GM21619 (cell line): ENCODE results near the gene PIK3CA.
"Not testable (repeated sequence)": the region's sequence is repeated elsewhere in the genome, so short reads cannot be mapped to it uniquely, and the experiment has no call there.

ENCODE experiments used
- ATAC-seq: cut with Tn5 transposase; IDR thresholded peaks from one replicate; pipeline ENCODE4 v1.9.1; 2021; ENCODE audit not compliant: unreplicated experiment

The PIK3CA gene

DNA sequence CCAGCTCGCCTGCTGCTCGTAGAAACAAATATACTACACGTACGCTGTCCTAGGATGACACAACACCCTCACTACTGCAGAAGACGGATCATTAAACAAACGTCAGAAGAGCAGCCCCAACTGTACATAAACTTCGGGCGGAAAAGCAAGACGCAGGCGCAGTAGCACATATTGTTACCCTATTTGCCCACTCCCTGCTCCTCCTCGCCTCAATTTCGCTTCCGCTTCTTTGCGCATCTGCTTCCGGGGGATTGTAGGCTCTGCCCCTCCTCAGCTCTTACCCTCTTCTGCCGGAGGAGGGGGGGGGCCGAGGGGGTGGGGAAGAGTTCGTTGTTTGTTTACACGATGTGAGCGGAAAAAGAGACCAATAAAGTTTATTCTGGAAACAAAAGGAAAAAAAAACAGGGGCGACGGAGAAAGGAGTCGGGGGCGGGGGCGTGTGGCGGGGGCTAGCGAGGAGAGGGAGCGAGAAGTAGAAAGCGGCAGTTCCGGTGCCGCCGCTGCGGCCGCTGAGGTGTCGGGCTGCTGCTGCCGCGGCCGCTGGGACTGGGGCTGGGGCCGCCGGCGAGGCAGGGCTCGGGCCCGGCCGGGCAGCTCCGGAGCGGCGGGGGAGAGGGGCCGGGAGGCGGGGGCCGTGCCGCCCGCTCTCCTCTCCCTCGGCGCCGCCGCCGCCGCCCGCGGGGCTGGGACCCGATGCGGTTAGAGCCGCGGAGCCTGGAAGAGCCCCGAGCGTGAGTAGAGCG lies at the start of gene PIK3CA:
TSS of gene PIK3CA (plus strand) at position 485 of the 743 bp plus-strand sequence. CDS start 50,469 bp downstream, outside the sequence.
- ATAC-seq = peak; percentile 77

- no peak for ATAC-seq
Observed at GRCh38 chr3:179098388-179099077, 49.6 kb upstream of the PIK3CA start.

GRCh38 chr3:179100652-179101051 lies 47.5 kb upstream of the PIK3CA start:
- ATAC-seq = no peak

DNA sequence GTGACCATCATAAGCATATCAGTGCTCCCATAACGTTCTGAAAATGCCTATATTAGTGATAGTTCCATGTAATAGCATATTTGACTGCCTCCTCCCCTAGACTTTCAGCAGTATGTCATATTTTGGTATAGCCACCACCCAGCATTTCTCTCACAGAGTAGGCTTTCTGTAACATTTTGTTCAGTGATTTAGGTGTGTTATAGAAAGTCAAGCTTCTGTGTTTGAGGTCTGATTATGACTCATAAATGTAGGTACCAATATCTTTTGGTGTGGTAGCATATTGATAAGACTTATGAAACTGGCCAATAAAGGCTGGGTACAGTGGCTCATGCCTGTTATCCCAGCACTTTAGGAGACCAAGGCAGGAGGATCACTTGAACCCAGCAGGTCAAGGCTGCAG lies 42.3 kb upstream of the PIK3CA start:
- no peak for ATAC-seq

DNA sequence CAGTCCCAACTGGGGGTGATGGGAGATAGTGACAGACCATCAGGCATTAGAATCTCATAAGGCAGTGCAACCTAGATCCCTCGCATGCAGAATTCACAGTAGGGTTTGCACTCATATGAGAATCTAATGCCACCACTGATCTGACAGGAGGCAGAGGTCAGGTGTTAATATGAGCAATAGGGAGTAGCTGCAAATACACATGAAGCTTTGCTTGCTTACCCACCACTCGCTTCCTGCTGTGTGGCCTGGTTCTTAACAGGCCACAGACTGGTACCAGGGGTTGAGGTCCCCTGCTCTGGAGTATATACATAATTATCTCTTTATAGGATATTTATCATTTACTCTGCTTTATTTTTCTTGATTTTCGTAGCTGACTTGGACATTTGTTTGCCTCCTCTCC lies 40.5 kb upstream of the PIK3CA start:
- no peak for ATAC-seq

- no peak for ATAC-seq
Observed at GRCh38 chr3:179108086-179108485, 40.1 kb upstream of the PIK3CA start.

DNA sequence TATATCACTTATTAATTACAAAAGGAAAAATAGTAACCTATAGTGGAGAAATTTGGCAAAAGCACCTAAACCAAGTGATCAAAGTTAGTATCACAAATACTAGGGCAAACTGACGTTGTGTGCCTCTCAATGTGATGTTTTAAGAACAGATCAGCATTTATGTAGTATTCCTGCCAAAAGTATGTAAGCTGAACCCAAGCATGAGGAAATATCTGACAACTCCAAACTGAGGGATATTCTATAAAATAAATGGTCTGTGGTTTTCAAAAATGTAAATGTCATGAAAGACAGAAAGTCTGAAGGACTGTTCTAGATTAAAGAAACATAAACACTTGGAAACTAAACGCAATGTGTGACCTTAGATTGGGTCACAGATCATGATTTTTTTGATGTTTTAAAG lies 34.3 kb upstream of the PIK3CA start:
- ATAC-seq = no peak

GRCh38 chr3:179115444-179115843 lies 32.7 kb upstream of the PIK3CA start:
- ATAC-seq = not testable (repeated sequence)

- ATAC-seq = no peak
Observed at GRCh38 chr3:179116816-179117215, 31.3 kb upstream of the PIK3CA start.

- ATAC-seq = not testable (repeated sequence)
Observed at GRCh38 chr3:179132191-179132890, 15.8 kb upstream of the PIK3CA start.

GRCh38 chr3:179133575-179133974 lies 14.6 kb upstream of the PIK3CA start:
- no peak for ATAC-seq

DNA sequence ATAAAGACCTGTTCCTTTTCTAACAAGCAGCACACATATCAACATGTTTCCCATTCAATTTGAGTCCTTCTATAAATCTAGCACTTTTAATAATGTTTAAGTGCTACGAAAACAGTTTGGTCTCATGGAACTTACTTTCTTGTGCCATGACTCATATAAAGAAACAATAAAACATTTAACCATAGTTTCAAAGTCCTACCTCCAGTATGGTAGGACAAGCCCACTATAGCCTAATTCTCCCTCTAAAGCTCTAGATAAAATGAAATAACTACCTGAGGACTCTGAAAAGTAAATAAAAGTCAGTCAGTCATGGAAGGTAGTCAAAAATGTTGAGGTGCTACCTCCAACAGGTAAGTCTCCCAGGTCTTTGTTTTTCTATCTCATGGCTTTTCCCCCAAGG lies 12.0 kb upstream of the PIK3CA start:
- no peak for ATAC-seq

DNA sequence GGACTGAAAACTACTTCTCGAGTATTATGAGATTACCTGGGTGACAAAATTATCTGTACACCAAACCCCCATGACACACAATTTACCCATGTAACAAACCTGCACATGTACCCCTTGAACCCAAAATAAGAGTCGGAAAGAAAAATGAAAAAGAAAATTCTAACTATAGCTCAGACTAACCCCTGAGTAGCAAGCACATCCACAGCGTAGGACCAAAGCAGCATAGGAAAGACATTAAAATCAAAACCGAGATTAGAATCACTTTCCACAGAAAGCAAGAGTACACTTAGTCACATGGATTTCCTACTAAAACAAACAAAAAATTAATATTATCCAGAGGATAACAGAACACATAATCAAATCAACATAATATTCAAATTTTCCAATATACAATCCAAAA lies 6.3 kb upstream of the PIK3CA start:
- ATAC-seq = no peak

GRCh38 chr3:179146911-179147513 lies 1.1 kb upstream of the PIK3CA start:
- ATAC-seq = peak; percentile 23

DNA sequence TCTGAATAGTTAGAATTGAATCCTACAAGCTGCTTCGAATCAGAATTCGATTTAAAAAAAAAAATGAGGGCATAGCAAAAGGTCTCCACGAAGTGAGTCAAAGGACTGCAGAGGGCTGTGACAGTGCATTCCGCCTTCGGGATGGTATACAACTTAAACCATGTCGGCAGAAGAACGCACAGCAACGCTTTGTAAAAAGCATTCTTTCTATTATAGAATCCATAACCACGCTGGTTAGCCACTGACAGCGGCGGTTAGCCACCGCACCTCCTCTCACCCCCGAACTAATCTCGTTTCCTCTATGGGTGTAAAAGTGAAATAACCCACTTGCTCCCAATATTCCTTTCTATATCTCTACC lies 664 bp upstream of the PIK3CA start:
- peak; percentile 27 for ATAC-seq

DNA sequence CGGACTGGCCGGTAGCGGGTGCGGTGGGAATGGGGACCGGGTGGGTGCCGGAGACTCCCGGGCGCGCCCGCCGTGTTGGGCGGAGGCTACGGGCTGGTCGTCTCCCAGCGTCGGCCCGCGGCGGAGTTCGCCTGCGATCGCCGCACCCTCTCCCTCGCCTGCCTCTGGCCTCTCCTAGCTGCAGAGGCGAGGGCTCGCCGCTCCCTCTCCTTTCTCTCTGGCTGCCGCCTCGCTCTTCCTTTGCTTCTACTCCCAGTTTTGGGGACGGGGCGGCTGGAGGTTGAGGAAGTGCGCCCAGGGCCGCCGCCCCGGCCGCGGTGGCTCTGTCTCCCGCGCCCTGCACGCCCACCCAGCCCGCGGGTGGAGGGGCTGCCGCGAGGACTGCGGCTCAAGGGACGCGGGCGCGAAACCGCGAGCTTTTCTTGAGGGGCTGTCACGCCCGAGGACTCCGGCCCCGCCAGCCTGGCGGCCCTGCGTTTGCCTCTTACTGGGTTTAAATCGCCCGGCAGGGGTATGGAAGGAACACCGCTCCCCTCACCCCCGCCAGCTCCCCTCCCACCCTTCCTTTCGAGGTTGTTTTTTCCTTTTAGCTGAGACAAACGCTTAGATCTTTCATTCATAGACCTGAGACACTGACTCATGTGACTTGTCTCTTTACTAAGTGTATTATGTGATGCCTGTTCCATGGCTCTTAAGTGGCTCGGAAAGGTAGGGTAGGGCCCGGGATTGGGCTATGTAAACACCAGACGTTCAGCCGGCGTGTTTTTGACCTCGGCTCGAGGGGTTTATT lies 654 bp downstream of the PIK3CA start:
- ATAC-seq = peak; percentile 16

DNA sequence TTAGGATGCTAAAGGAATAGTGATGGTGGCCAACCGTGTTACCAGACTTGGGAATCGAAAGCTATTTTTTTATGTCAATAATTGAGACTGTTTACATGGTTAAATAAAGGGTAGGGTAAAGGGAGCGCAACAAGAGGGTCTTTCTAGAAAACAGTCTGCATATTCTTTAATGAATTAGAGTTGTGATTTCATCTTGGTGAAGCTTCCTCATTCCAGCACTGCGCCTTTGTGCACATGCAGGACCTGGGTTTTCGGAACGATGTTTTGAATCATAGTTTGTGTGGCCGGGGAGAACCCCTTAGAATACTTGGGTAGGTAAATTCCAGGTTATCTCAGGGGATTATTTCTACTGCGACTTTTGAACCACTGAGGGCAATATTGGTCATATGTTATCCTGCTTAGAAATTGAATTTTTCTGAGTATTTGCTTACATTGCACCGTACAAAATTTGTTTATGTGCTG lies 1.3 kb downstream of the PIK3CA start:
- ATAC-seq = peak; percentile 23

DNA sequence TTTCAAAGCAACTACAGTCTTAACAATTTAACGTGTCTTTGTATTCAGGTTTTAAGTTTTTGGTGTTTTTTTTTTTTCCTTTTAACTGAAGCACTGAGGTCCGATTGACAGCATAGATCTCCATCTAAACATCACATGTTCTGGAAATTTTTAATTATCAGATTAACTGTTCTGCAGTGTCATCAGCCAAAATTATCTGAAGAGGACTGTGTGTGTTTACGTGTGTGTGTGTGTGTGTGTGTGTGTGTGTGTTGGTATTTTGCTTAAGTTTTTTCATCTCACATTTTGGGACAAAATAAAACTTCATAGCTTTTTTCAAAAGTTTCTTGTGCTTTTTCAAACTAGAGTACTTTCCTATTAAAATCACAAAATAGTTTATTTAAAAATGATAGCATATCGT lies 1.8 kb downstream of the PIK3CA start:
- ATAC-seq = no peak

DNA sequence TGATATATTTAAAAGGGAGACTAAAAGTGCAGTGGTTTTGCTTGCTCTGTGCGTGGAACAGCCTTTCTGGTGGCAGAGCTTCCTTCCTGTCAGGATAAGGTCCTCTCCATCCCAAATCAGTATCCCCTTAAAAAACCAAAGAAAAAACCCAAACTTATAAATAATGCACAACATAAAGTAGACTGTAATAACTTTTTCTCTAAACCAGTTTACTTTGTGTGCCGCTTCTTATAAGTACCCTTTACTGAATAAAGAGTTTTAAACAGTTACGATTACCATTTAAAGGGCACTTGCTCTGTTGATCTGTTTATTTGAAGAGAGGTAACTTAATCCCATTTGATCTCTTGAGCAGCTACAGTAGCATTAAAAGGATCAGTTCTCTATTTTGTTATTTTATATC lies 2.5 kb downstream of the PIK3CA start:
- no peak for ATAC-seq

- ATAC-seq = no peak
Observed at GRCh38 chr3:179151474-179151873, 3.3 kb downstream of the PIK3CA start.

DNA sequence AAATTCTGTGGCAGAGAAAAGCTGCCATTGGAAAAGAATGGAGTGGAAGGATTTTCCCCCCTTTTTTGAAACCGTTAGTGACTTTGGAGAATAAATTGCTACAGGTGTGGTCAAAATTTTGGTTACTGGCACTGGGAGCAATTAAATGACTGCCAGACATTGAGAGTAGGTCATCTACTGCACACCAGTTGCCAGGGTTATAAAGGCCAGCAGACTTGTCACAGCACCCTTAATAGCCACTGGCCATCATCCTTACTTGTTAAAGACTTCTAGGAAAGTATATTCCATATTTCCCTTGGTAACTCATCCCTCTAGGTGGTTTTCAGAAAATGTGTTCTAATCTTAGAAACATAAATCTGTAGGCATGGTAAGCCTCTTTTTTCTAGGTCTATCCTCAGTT lies 8.0 kb downstream of the PIK3CA start:
- no peak for ATAC-seq
